ENCODE results near the gene UNC80. TPM values are rescaled to one million over a fixed set of nuclear protein-coding genes. Genes with fewer than 3 reads are reported as not detected.

Gene UNC80
- total and polyA plus RNA-seq, 2 of the 4 experiments (the other 2 are of a cell fraction), result not detected

DNA sequence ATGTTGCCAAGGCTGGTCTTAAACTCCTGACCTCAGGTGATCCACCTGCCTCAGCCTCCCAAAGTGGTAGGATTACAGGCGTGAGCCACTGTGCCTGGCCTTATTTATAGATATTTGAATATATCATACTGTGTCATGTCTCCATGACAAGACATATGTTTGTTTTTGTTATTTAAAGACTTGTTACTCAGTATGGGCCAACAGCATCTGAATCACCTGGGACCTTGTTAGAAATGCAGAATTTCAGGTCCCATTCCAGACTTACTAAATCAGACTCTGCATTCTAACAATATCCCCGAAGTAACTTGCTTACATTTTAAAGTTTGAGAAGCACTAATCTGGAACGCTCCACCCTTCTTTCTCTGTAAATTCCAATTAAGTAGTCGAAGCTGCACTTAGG, 264.0 kb downstream of the UNC80 start:
- Histone ChIP-seq H2AFZ (replicated peaks; ENCODE audit: low read length, poor library complexity) (no peak overlapping the region), H3K4me2 (ENCODE audit: low read depth, low read length) (no peak overlapping the region), H4K20me1 (ENCODE audit: insufficient read depth, low read length) (no peaks in the 10 kb centered on the region), H3K27ac (ENCODE audit: insufficient read depth, low read length) (no peak overlapping the region), H3K79me1 (ENCODE audit: low read depth in 1 of 2, low read length in 2 of 2) (no peaks in the 10 kb centered on the region), H3K14ac (replicated peaks; ENCODE audit: low read depth, low read length) (no peak overlapping the region), H3K23ac (ENCODE audit: low read depth, low read length) (no peak overlapping the region), H3K9me3 (ENCODE audit: control insufficient read depth, insufficient read depth, low read length) (no peaks in the 10 kb centered on the region), H4K5ac (ENCODE audit: low read depth, low read length) (no peak overlapping the region), H2BK120ac (ENCODE audit: low read depth, low read length) (no peak overlapping the region), H2AK5ac (ENCODE audit: low read depth, low read length) (no peak overlapping the region), H3K4ac (ENCODE audit: low read depth, low read length) (no peak overlapping the region), H2BK20ac (ENCODE audit: low read depth, low read length) (no peak overlapping the region), H3K56ac (ENCODE audit: extremely low read depth, insufficient read depth, low read length) (no peak overlapping the region), H2BK15ac (ENCODE audit: low read depth, low read length) (no peak overlapping the region), H3K9me1 (ENCODE audit: insufficient read depth, low read length) (no peaks in the 10 kb centered on the region), H3K18ac (ENCODE audit: low read depth, low read length) (no peak overlapping the region), H3K4me1 (ENCODE audit: control insufficient read depth, insufficient read depth, low read length) (no peaks in the 10 kb centered on the region), H3K36me3 (ENCODE audit: control insufficient read depth, insufficient read depth, low read length) (0 out of 2 replicates have a peak, but pooled peaks cover 2% of the 10 kb centered on the region), H4K91ac (ENCODE audit: insufficient read depth, low read depth, low read length) (no peak overlapping the region), H3K9ac (ENCODE audit: low read depth, low read length) (no peak overlapping the region), H4K8ac (ENCODE audit: low read depth in 2 of 2, low read length in 2 of 2) (no peak overlapping the region), H3K4me3 (ENCODE audit: insufficient read depth, low read depth, low read length) (no peak overlapping the region), H2AK9ac (replicated peaks; ENCODE audit: low read depth, low read length, poor library complexity) (no peak overlapping the region), H2BK5ac (ENCODE audit: low read depth, low read length, poor library complexity, severe bottlenecking) (no peak overlapping the region), H3K27me3 (ENCODE audit: control insufficient read depth, insufficient read depth, low read length) (no peaks in the 10 kb centered on the region)
- DNase-seq (no peak), ATAC-seq (ENCODE audit: low read depth) (no peak)
- ChIA-PET POLR2A (ENCODE audit: unreplicated experiment) (no interaction called here), CTCF (no interaction called here)
- in situ Hi-C loops (cut with MboI; ENCODE audit: low sequenced_read_pairs) (no loop called here), intact Hi-C loops (cut with micrococcal nuclease) (no loop called here), dilution Hi-C loops (cut with HindIII; ENCODE audit: low sequenced_read_pairs, unreplicated experiment) (no loop called here)
- no CpG with 5 or more reads among the region's 4 CpGs for whole genome bisulfite sequencing, 2 experiments (ENCODE audit: extremely low coverage in 2 of 2, insufficient read length in 1 of 2)
- no peak for TF ChIP-seq MAFK (IDR thresholded peaks at IDR 0.05; ENCODE audit: low read depth, low read length)
- BruUV-seq (replicated peaks), result no TSS peak

Measured in IMR-90 (cell line).